ENCODE results near the gene CA14.
A peak's percentile ranks its signal among the peaks of the same experiment; 100 is the strongest.

Gene CA14

GRCh38 chr1:150233359-150234308, 23.9 kb upstream of the CA14 start:
- H3K9me3 ChIP-seq (ENCODE audit: severe bottlenecking) = no peaks in the 10 kb centered on the region
- H3K27me3 ChIP-seq (ENCODE audit: insufficient read depth, low read depth, severe bottlenecking) = no peaks in the 10 kb centered on the region
- H3K27ac ChIP-seq = no peak overlapping the region
- H3K4me3 ChIP-seq (ENCODE audit: low read depth, low read length) = peak overlapping the region; percentile 98
- DNase-seq = no peak
- TF ChIP-seq CTCF (IDR thresholded peaks at IDR 0.05; ENCODE audit: low read depth, low read length) = no peak
- peaks cover 39% of the 10 kb centered on the region for H3K36me3 ChIP-seq

GRCh38 chr1:150234309-150234565, 23.3 kb upstream of the CA14 start:
- Histone ChIP-seq H3K27me3 (ENCODE audit: insufficient read depth, low read depth, severe bottlenecking) (no peaks in the 10 kb centered on the region), H3K36me3 (peaks cover 34% of the 10 kb centered on the region), H3K9me3 (ENCODE audit: severe bottlenecking) (no peaks in the 10 kb centered on the region), H3K27ac (no peak overlapping the region), H3K4me3 (ENCODE audit: low read depth, low read length) (peak overlapping the region; percentile 98)
- no peak for DNase-seq
- no peak for TF ChIP-seq CTCF (IDR thresholded peaks at IDR 0.05; ENCODE audit: low read depth, low read length)

- Histone ChIP-seq H3K27me3 (ENCODE audit: insufficient read depth, low read depth, severe bottlenecking) (no peaks in the 10 kb centered on the region), H3K4me3 (ENCODE audit: low read depth, low read length) (peak overlapping the region; percentile 98), H3K9me3 (ENCODE audit: severe bottlenecking) (no peaks in the 10 kb centered on the region), H3K36me3 (peaks cover 29% of the 10 kb centered on the region), H3K27ac (peak overlapping the region; percentile 95)
- no peak for TF ChIP-seq CTCF (IDR thresholded peaks at IDR 0.05; ENCODE audit: low read depth, low read length)
- peak; percentile 82 for DNase-seq
These were observed 22.8 kb upstream of the CA14 start for GRCh38 chr1:150234566-150235293.

GRCh38 chr1:150235294-150235851, 22.2 kb upstream of the CA14 start:
- peak; percentile 46 for DNase-seq
- H3K27me3 ChIP-seq (ENCODE audit: insufficient read depth, low read depth, severe bottlenecking) = no peaks in the 10 kb centered on the region
- H3K4me3 ChIP-seq (ENCODE audit: low read depth, low read length) = peak overlapping the region; percentile 98
- peak overlapping the region; percentile 95 for H3K27ac ChIP-seq
- H3K36me3 ChIP-seq = peaks cover 23% of the 10 kb centered on the region
- 0 out of 2 replicates have a peak, but pooled peaks have one; percentile 17 for TF ChIP-seq CTCF (IDR thresholded peaks at IDR 0.05; ENCODE audit: low read depth, low read length)
- H3K9me3 ChIP-seq (ENCODE audit: severe bottlenecking) = no peaks in the 10 kb centered on the region

GRCh38 chr1:150235852-150236613, 21.5 kb upstream of the CA14 start, which contains the start of gene ANP32E:
Gene ANP32E (minus strand): TSS chr1:150236112. CDS start chr1:150235786, 326 bp downstream.
- peak; percentile 99 for DNase-seq
- TF ChIP-seq CTCF (IDR thresholded peaks at IDR 0.05; ENCODE audit: low read depth, low read length) = no peak
- peak within 1 kb of the TSS; percentile 95 for H3K27ac ChIP-seq
- H3K27me3 ChIP-seq (ENCODE audit: insufficient read depth, low read depth, severe bottlenecking) = no peaks in the 10 kb centered on the region
- H3K9me3 ChIP-seq (ENCODE audit: severe bottlenecking) = no peaks in the 10 kb centered on the region
- peak within 1 kb of the TSS; percentile 98 for H3K4me3 ChIP-seq (ENCODE audit: low read depth, low read length)
- peaks cover 16% of the 10 kb centered on the region for H3K36me3 ChIP-seq

Measured in WERI-Rb-1 (cell line).